A549 (cell line): Measurements from ENCODE around the gene ARFIP1. TPM values are rescaled to one million over a fixed set of nuclear protein-coding genes. Genes with fewer than 3 reads are reported as not detected.

Experiments used
- ATAC-seq, 2 experiments: fragments of 200-7000 bp in 1 of 2; fragments of >200 bp in 1 of 2; cut with Nextera tagmentation in 1 of 2; cut with Tn5 transposase in 1 of 2; 3 replicates each; pipeline versions ENCODE4 v1.8.0 to v1.9.1; 2018 to 2020; ENCODE audit warnings: mild to moderate bottlenecking in 1 of 2, moderate library complexity in 1 of 2
- CTCF ChIA-PET: fragments of 300-600 bp; sonication (Branson Sonifier 250); formaldehyde crosslinking; extraction: SDS; loops from one replicate; lab custom pipeline; 2021; ENCODE audit warnings: antibody characterized with exemption, inconsistent platforms; lab: Yijun Ruan, JAX
- POLR2A ChIA-PET: fragments of 350-600 bp; formaldehyde crosslinking; extraction: SDS; loops from one replicate; lab custom pipeline; 2021; ENCODE audit warnings: antibody characterized with exemption, inconsistent platforms; lab: Yijun Ruan, JAX
- DNase-seq, 2 experiments: peaks; one replicate each; pipeline versions ENCODE4 v3.0.0 to v3.0.0-alpha.2; 2011 to 2016; ENCODE audit warnings: low read depth in 1 of 2, low spot score in 1 of 2
- FAIRE-seq: peaks from 2 replicates; lab custom pipeline; 2011; peaks lifted over from hg19 to GRCh38; lab: Jason Lieb, UNC
- H3K27ac ChIP-seq, 2 experiments: fragments of >200 bp; sonication (Bioruptor Twin); formaldehyde crosslinking; 3 replicates each; pipeline ENCODE4 v1.5.1; 2016 to 2017
- H3K4me1 ChIP-seq: fragments of >200 bp; sonication (Bioruptor Twin); formaldehyde crosslinking; 3 replicates; pipeline ENCODE4 v1.6.1; 2016
- H3K4me2 ChIP-seq: fragments of >200 bp; sonication (Bioruptor Twin); formaldehyde crosslinking; 3 replicates; pipeline ENCODE4 v1.6.1; 2016
- H3K4me3 ChIP-seq: fragments of >200 bp; sonication (Bioruptor Twin); formaldehyde crosslinking; 3 replicates; pipeline ENCODE4 v1.5.1; 2016
- H3K9me3 ChIP-seq: fragments of >200 bp; sonication (Bioruptor Twin); formaldehyde crosslinking; 3 replicates; pipeline ENCODE4 v1.6.1; 2016
- BHLHE40 ChIP-seq: IDR thresholded peaks from 2 replicates; pipeline ENCODE4 v1.6.1; 2012; ENCODE audit warnings: low read depth, low read length, inconsistent platforms
- CBX2 ChIP-seq: fragments of 200-600 bp; sonication (generic); IDR thresholded peaks from 2 replicates; pipeline ENCODE4 v1.6.1; 2016; ENCODE audit warnings: low read depth, mild to moderate bottlenecking, borderline replicate concordance
- CBX8 ChIP-seq: fragments of 200-600 bp; sonication (generic); IDR thresholded peaks from 2 replicates; pipeline ENCODE4 v1.6.1; 2016
- CHD2 ChIP-seq: fragments of 150-350 bp; IDR thresholded peaks from 2 replicates; pipeline ENCODE4 v1.6.1; 2014; ENCODE audit warnings: low read length; ENCODE audit not compliant: partially characterized antibody
- EHF ChIP-seq: fragments of 250-450 bp; sonication (Bioruptor Pico); IDR thresholded peaks from 2 replicates; pipeline ENCODE4 v1.5.0; 2020; ENCODE audit warnings: mild to moderate bottlenecking
- EP300 ChIP-seq, 2 experiments: fragments of >200 bp; sonication (Bioruptor Twin); formaldehyde crosslinking; IDR thresholded peaks; 2 replicates in 1 of 2; 3 replicates in 1 of 2; pipeline ENCODE4 v1.6.1; 2016 to 2017
- ESRRA ChIP-seq: fragments of 150-350 bp; IDR thresholded peaks from 2 replicates; pipeline ENCODE4 v1.6.1; 2014; ENCODE audit warnings: mild to moderate bottlenecking, low read length, borderline replicate concordance
- FOSB ChIP-seq: fragments of 250-450 bp; sonication (Bioruptor Pico); IDR thresholded peaks from 2 replicates; pipeline ENCODE4 v1.5.0; 2020; ENCODE audit warnings: mild to moderate bottlenecking, moderate library complexity
- FOSL2 ChIP-seq, 2 experiments: fragments of 450-650 bp in 1 of 2; fragments of >200 bp in 1 of 2; sonication (Bioruptor Twin) in 1 of 2; formaldehyde crosslinking; IDR thresholded peaks; 2 replicates each; pipeline versions ENCODE4 v1.5.0 to v1.6.1; 2016 to 2020; ENCODE audit warnings: mild to moderate bottlenecking in 1 of 2, moderate library complexity in 1 of 2
- GATA3 ChIP-seq: IDR thresholded peaks from 2 replicates; pipeline ENCODE4 v1.6.1; 2012; ENCODE audit warnings: borderline replicate concordance
- HEYL ChIP-seq: fragments of 250-450 bp; sonication (Bioruptor Pico); IDR thresholded peaks from 2 replicates; pipeline ENCODE4 v1.8.0; 2021; ENCODE audit warnings: mild to moderate bottlenecking, moderate library complexity
- HOXA7 ChIP-seq: fragments of 250-450 bp; sonication (Bioruptor Pico); IDR thresholded peaks from 2 replicates; pipeline ENCODE4 v1.5.0; 2020; ENCODE audit warnings: mild to moderate bottlenecking, moderate library complexity
- JUN ChIP-seq, 2 experiments: fragments of >200 bp; sonication (Bioruptor Twin); formaldehyde crosslinking; IDR thresholded peaks; 2 replicates in 1 of 2; 3 replicates in 1 of 2; pipeline ENCODE4 v1.6.1; 2016 to 2017
- KDM1A ChIP-seq: fragments of 200-600 bp; sonication (generic); IDR thresholded peaks from 2 replicates; pipeline ENCODE4 v1.6.1; 2016; ENCODE audit warnings: low read depth, mild to moderate bottlenecking
- MAZ ChIP-seq: fragments of 150-350 bp; IDR thresholded peaks from 2 replicates; pipeline ENCODE4 v1.6.1; 2014; ENCODE audit warnings: antibody characterized with exemption, low read depth, low read length, borderline replicate concordance
- NPAS2 ChIP-seq: fragments of 250-450 bp; sonication (Bioruptor Pico); IDR thresholded peaks from 2 replicates; pipeline ENCODE4 v1.8.0; 2022; ENCODE audit warnings: mild to moderate bottlenecking, moderate library complexity, borderline replicate concordance
- POLR2A ChIP-seq: IDR thresholded peaks from 2 replicates; pipeline ENCODE4 v1.6.1; 2012; ENCODE audit warnings: mild to moderate bottlenecking, low read length
- POLR2AphosphoS2 ChIP-seq: conservative IDR thresholded peaks from 2 replicates; pipeline ENCODE4 v1.6.1; 2012; ENCODE audit warnings: low read length, improper control_type of control experiment, inconsistent platforms
- RAD21 ChIP-seq, 2 experiments: fragments of >200 bp in 1 of 2; sonication (Bioruptor Twin) in 1 of 2; formaldehyde crosslinking in 1 of 2; IDR thresholded peaks in 1 of 2; conservative IDR thresholded peaks in 1 of 2; 2 replicates in 1 of 2; 3 replicates in 1 of 2; pipeline ENCODE4 v1.6.1; 2012 to 2018; ENCODE audit warnings: inconsistent platforms in 1 of 2
- RCOR1 ChIP-seq: fragments of 150-350 bp; IDR thresholded peaks from 2 replicates; pipeline ENCODE4 v1.6.1; 2014; ENCODE audit warnings: antibody characterized with exemption, low read length, low read depth
- REST ChIP-seq: fragments of 200-600 bp; sonication (generic); IDR thresholded peaks from 2 replicates; pipeline ENCODE4 v1.6.1; 2016; ENCODE audit warnings: antibody characterized with exemption, mild to moderate bottlenecking, moderate library complexity
- RNF2 ChIP-seq: fragments of 200-600 bp; sonication (generic); IDR thresholded peaks from 2 replicates; pipeline ENCODE4 v1.6.1; 2016; ENCODE audit warnings: low read depth, mild to moderate bottlenecking, antibody characterized with exemption, moderate library complexity, borderline replicate concordance
- TFCP2L1 ChIP-seq: fragments of 250-450 bp; sonication (Bioruptor Pico); IDR thresholded peaks from 2 replicates; pipeline ENCODE4 v1.5.0; 2021; ENCODE audit warnings: mild to moderate bottlenecking
- TP53 ChIP-seq: fragments of 250-450 bp; sonication (Bioruptor Pico); IDR thresholded peaks from 2 replicates; pipeline ENCODE4 v1.5.0; 2021; ENCODE audit warnings: mild to moderate bottlenecking, moderate library complexity
- ZFP36 ChIP-seq: fragments of 450-650 bp; IDR thresholded peaks from 2 replicates; pipeline ENCODE4 v1.6.1; 2014; ENCODE audit warnings: borderline replicate concordance; ENCODE audit not compliant: partially characterized antibody
- ZSCAN20 ChIP-seq: fragments of 250-450 bp; sonication (Bioruptor Pico); IDR thresholded peaks from 2 replicates; pipeline ENCODE4 v1.8.0; 2022; ENCODE audit warnings: mild to moderate bottlenecking, moderate library complexity
- WGBS: methylation state at CpG from one replicate; pipeline ENCODE4 v1.1.6; 2017; ENCODE audit errors: missing lambda C conversion rate; 5-methylcytosine and 5-hydroxymethylcytosine counted together
- polyA plus RNA-seq, 4 experiments: library from polyadenylated mRNA; depleted of rRNA in 3 of 4; stranded (reverse); fragments of >200 nt; fragmentation: RNase III in 1 of 4; extraction: RNeasy Plus Mini Kit Qiagen cat#74134 plus additional on column Dnase treatment in 1 of 4; gene quantifications; 2 replicates in 3 of 4; 3 replicates in 1 of 4; pipeline ENCODE4 v1.2.3, GENCODE V29; 2011 to 2017
- TF ChIP-seq, protein P1 (sequence below): IDR thresholded peaks from 2 replicates; pipeline ENCODE4 v1.6.1; 2012
- TF ChIP-seq, protein P2 (sequence below): fragments of >200 bp; sonication (Bioruptor Twin); formaldehyde crosslinking; IDR thresholded peaks from 2 replicates; pipeline ENCODE4 v1.6.1; 2016
- TF ChIP-seq, protein P3 (sequence below): fragments of >200 bp; sonication (Bioruptor Twin); formaldehyde crosslinking; IDR thresholded peaks from 3 replicates; pipeline ENCODE4 v1.6.1; 2016

The ARFIP1 gene
- polyA plus RNA-seq, 2 of the 4 experiments (the other 2 are of a cell fraction) = 17.1 to 39.2 TPM

DNA sequence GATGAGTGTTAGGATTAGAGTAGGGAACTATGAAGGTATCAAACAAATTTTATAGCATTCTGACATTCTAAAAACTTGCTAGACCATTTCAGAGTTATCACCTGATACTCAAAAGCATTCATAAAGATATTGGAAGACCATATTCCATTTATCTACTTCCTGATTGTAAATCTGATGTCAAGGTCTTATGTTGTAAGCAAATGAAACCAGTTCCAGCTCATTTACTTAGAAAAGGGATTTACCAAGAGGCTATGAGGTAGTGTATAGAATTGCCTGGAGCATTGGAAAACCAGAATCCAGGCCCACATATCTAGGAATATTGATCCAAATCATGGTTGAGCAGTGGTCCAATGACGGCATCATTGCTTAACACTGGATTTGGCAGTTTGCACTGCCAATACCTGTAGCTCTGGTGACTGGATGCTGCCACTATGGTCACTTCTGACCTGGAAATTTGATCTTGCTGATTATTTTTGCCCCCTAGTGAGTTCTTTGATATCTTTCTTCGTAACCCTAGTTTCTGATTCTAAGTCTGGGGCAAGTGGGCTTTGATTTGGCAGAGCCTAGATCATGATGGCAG, 25.4 kb downstream of the ARFIP1 start:
- FAIRE-seq (no peak), DNase-seq (no peak), ATAC-seq (no peak)
- Histone ChIP-seq H3K4me3 (no peak overlapping the region), H3K27ac (no peak overlapping the region), H3K4me1 (no peaks in the 10 kb centered on the region), H3K9me3 (no peaks in the 10 kb centered on the region), H3K4me2 (no peak overlapping the region)
- 93% methylated on average over 2 of the region's 2 CpGs for WGBS
- ChIA-PET POLR2A (no interaction called here), CTCF (interaction anchor here (0.6 kb wide), 1 partner anchor 42 kb away, joined by 3 read pairs; no protein-coding TSS in a partner anchor)
- TF ChIP-seq HEYL (CRISPR knock-in tag) (no peak), RCOR1 (no peak), ZFP36 (no peak), RNF2 (no peak), POLR2A (no peak)
- TF ChIP-seq, protein P1, sequence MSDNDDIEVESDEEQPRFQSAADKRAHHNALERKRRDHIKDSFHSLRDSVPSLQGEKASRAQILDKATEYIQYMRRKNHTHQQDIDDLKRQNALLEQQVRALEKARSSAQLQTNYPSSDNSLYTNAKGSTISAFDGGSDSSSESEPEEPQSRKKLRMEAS = no peak

DNA sequence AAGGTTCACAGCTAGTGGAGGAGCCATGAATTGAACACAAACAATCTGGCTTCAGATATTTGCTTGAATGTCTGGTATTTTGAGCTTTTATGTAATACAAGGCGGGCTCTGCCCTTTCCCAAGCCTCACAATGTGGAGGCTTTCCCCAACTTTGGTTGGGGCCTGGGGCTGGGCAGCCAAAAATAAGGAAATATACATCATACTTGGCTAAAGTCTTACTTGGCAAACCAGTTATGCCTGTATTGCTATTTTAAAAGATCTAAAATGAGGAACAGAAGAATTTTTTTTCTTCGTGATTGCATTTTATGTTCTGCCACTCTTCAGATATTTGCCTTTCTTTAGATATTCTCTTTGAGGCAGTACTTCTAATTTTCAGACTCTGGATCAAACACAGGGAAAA, 26.1 kb downstream of the ARFIP1 start:
- H3K27ac ChIP-seq = no peak overlapping the region
- H3K4me1 ChIP-seq = no peaks in the 10 kb centered on the region
- TF ChIP-seq HOXA7 (no peak), CHD2 (no peak), KDM1A (no peak), RAD21 (conservative IDR thresholded peaks at IDR 0.05 in 1 of 2, IDR thresholded peaks at IDR 0.05 in 1 of 2) (no peak), GATA3 (no peak), ZSCAN20 (CRISPR knock-in tag) (no peak), FOSB (CRISPR knock-in tag) (no peak), ESRRA (no peak), POLR2AphosphoS2 (no peak), NPAS2 (CRISPR knock-in tag) (no peak), CBX8 (no peak), TFCP2L1 (CRISPR knock-in tag) (no peak), EP300 (IDR thresholded peaks at IDR 0.05) (no peak), CBX2 (no peak)
- ChIA-PET CTCF (interaction anchor here (0.6 kb wide), 1 partner anchor 41 kb away, joined by 3 read pairs; no protein-coding TSS in a partner anchor), POLR2A (no interaction called here)
- WGBS = 92% methylated on average over 2 of the region's 2 CpGs
- no peak for DNase-seq
- H3K4me2 ChIP-seq = no peak overlapping the region
- no peak for ATAC-seq
- no peak for FAIRE-seq
- no peak overlapping the region for H3K4me3 ChIP-seq
- no peaks in the 10 kb centered on the region for H3K9me3 ChIP-seq

GRCh38 chr4:152806501-152807125, 26.9 kb downstream of the ARFIP1 start:
- H3K4me3 ChIP-seq = no peak overlapping the region
- FAIRE-seq = no peak
- H3K4me1 ChIP-seq = no peaks in the 10 kb centered on the region
- WGBS = 93% methylated on average over 3 of the region's 3 CpGs
- ChIA-PET POLR2A (no interaction called here), CTCF (no interaction called here)
- no peaks in the 10 kb centered on the region for H3K9me3 ChIP-seq
- no peak for DNase-seq
- no peak for ATAC-seq
- H3K4me2 ChIP-seq = no peak overlapping the region
- H3K27ac ChIP-seq = no peak overlapping the region
- TF ChIP-seq, protein P2, sequence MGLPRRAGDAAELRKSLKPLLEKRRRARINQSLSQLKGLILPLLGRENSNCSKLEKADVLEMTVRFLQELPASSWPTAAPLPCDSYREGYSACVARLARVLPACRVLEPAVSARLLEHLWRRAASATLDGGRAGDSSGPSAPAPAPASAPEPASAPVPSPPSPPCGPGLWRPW = no peak
- TF ChIP-seq REST = no peak
- no peak for TF ChIP-seq MAZ
- TF ChIP-seq POLR2AphosphoS2 = no peak
- TF ChIP-seq JUN (IDR thresholded peaks at IDR 0.05) = no peak
- no peak for TF ChIP-seq FOSB (CRISPR knock-in tag)
- no peak for TF ChIP-seq BHLHE40
- TF ChIP-seq CBX8 = no peak
- TF ChIP-seq RAD21 (conservative IDR thresholded peaks at IDR 0.05 in 1 of 2, IDR thresholded peaks at IDR 0.05 in 1 of 2) = no peak
- TF ChIP-seq TP53 = no peak
- no peak for TF ChIP-seq EHF (CRISPR knock-in tag)
- no peak for TF ChIP-seq FOSL2 (IDR thresholded peaks at IDR 0.05)
- no peak for TF ChIP-seq FOSL2 (CRISPR knock-in tag; IDR thresholded peaks at IDR 0.05)
- TF ChIP-seq, protein P1 = no peak
- no peak for TF ChIP-seq ESRRA
- TF ChIP-seq, protein P3, sequence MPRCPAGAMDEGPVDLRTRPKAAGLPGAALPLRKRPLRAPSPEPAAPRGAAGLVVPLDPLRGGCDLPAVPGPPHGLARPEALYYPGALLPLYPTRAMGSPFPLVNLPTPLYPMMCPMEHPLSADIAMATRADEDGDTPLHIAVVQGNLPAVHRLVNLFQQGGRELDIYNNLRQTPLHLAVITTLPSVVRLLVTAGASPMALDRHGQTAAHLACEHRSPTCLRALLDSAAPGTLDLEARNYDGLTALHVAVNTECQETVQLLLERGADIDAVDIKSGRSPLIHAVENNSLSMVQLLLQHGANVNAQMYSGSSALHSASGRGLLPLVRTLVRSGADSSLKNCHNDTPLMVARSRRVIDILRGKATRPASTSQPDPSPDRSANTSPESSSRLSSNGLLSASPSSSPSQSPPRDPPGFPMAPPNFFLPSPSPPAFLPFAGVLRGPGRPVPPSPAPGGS = no peak
- TF ChIP-seq TFCP2L1 (CRISPR knock-in tag) = no peak
